Mesothelial cell of epicardium (in vitro differentiated cells): ENCODE results near the gene REXO1. TPM values are rescaled to one million over a fixed set of nuclear protein-coding genes. Genes with fewer than 3 reads are reported as not detected.

Source experiments
- DNase-seq, 2 experiments: peaks; one replicate each; pipeline ENCODE4 v3.0.0; 2021; ENCODE audit warnings: low spot score in 2 of 2; ENCODE audit not compliant: unreplicated experiment in 2 of 2
- H3K27ac Mint-ChIP-seq: 2 replicates; pipeline ENCODE4 v1.8.0; 2021; ENCODE audit warnings: mixed read lengths
- H3K27me3 Mint-ChIP-seq: 2 replicates; pipeline ENCODE4 v1.8.0; 2021; ENCODE audit warnings: low read depth, mixed read lengths
- H3K36me3 Mint-ChIP-seq: 2 replicates; pipeline ENCODE4 v1.8.0; 2021; ENCODE audit warnings: mixed read lengths
- H3K4me1 Mint-ChIP-seq: 2 replicates; pipeline ENCODE4 v1.8.0; 2021; ENCODE audit warnings: mixed read lengths
- H3K4me3 Mint-ChIP-seq: 2 replicates; pipeline ENCODE4 v1.8.0; 2021; ENCODE audit warnings: mild to moderate bottlenecking, moderate library complexity, mixed read lengths
- H3K9me3 Mint-ChIP-seq: 2 replicates; pipeline ENCODE4 v1.8.0; 2021; ENCODE audit warnings: mixed read lengths
- CTCF ChIP-seq: fragments of 200-600 bp; sonication (generic); IDR thresholded peaks from one replicate; pipeline ENCODE4 v1.5.0; 2021; ENCODE audit warnings: antibody characterized with exemption; ENCODE audit not compliant: unreplicated experiment
- total RNA-seq: library from RNA; stranded (reverse); gene quantifications from 3 replicates; pipeline ENCODE4 v1.2.1, GENCODE V29; 2021

Gene REXO1
- total RNA-seq, 1 donor from 2014 or later, result 46.6 TPM

- H3K4me1 Mint-ChIP-seq, result no peaks in the 10 kb centered on the region
- TF ChIP-seq CTCF, result no peak
- H3K4me3 Mint-ChIP-seq, result no peak overlapping the region
- no peaks in the 10 kb centered on the region for H3K9me3 Mint-ChIP-seq
- peaks cover 33% of the 10 kb centered on the region for H3K27me3 Mint-ChIP-seq
- H3K36me3 Mint-ChIP-seq, result no peaks in the 10 kb centered on the region
- no peak for DNase-seq
- H3K27ac Mint-ChIP-seq, result no peak overlapping the region
Measured at GRCh38 chr19:1794424-1795172, 53.7 kb downstream of the REXO1 start.

- no peak overlapping the region for H3K4me3 Mint-ChIP-seq
- TF ChIP-seq CTCF, result no peak
Measured at GRCh38 chr19:1791879-1792278, 56.4 kb downstream of the REXO1 start.

GRCh38 chr19:1790054-1790792 lies 58.1 kb downstream of the REXO1 start:
- Mint-ChIP-seq H3K27me3 (peaks cover 60% of the 10 kb centered on the region), H3K4me3 (no peak overlapping the region), H3K9me3 (no peaks in the 10 kb centered on the region), H3K36me3 (no peaks in the 10 kb centered on the region), H3K27ac (no peak overlapping the region), H3K4me1 (no peaks in the 10 kb centered on the region)
- DNase-seq, result no peak
- TF ChIP-seq CTCF, result no peak

More at GRCh38 chr19:1791879-1792278, 56.4 kb downstream of the REXO1 start:
- H3K27ac Mint-ChIP-seq, result no peak overlapping the region
- no peaks in the 10 kb centered on the region for H3K4me1 Mint-ChIP-seq
- DNase-seq, result no peak
- H3K27me3 Mint-ChIP-seq, result peaks cover 53% of the 10 kb centered on the region
- H3K36me3 Mint-ChIP-seq, result no peaks in the 10 kb centered on the region
- H3K9me3 Mint-ChIP-seq, result no peaks in the 10 kb centered on the region

- Mint-ChIP-seq H3K27ac (no peak overlapping the region), H3K9me3 (no peaks in the 10 kb centered on the region), H3K4me1 (no peaks in the 10 kb centered on the region), H3K4me3 (no peak overlapping the region), H3K36me3 (no peaks in the 10 kb centered on the region), H3K27me3 (peaks cover 66% of the 10 kb centered on the region)
- no peak for DNase-seq
- TF ChIP-seq CTCF, result no peak
Measured at GRCh38 chr19:1789261-1790041, 58.8 kb downstream of the REXO1 start.

- Mint-ChIP-seq H3K4me3 (no peak overlapping the region), H3K27me3 (peaks cover 78% of the 10 kb centered on the region)
Measured at GRCh38 chr19:1787116-1787515, 61.2 kb downstream of the REXO1 start.

More at GRCh38 chr19:1787116-1787515, 61.2 kb downstream of the REXO1 start:
- no peak for DNase-seq
- Mint-ChIP-seq H3K36me3 (no peaks in the 10 kb centered on the region), H3K27ac (no peak overlapping the region), H3K9me3 (no peaks in the 10 kb centered on the region), H3K4me1 (no peaks in the 10 kb centered on the region)
- no peak for TF ChIP-seq CTCF
